Spinal cord (tissue), 10 donors: ENCODE data around the gene ERMN. TPM values are rescaled to one million over a fixed set of nuclear protein-coding genes. Genes with fewer than 3 reads are reported as not detected.

Source experiments
- DNase-seq, 6 donors: peaks; one replicate each; pipeline versions ENCODE4 v3.0.0 to v3.0.0-alpha.2; 2013 to 2015; ENCODE audit warnings: low spot score in 6 of 6, low read depth in 4 of 6
- H3K27ac ChIP-seq: one replicate; pipeline ENCODE4 v1.5.1; 2013; ENCODE audit warnings: low read depth, low read length, control low read depth
- H3K27me3 ChIP-seq: one replicate; pipeline ENCODE4 v1.6.1; 2013; ENCODE audit warnings: low read length; ENCODE audit not compliant: control insufficient read depth, insufficient read depth
- H3K36me3 ChIP-seq: one replicate; pipeline ENCODE4 v1.6.1; 2013; ENCODE audit warnings: low read length; ENCODE audit not compliant: control insufficient read depth, insufficient read depth
- H3K4me1 ChIP-seq: one replicate; pipeline ENCODE4 v1.6.1; 2013; ENCODE audit warnings: low read length; ENCODE audit not compliant: control insufficient read depth, insufficient read depth
- H3K4me3 ChIP-seq: one replicate; pipeline ENCODE4 v1.5.1; 2013; ENCODE audit warnings: low read depth, low read length, control low read depth
- H3K9me3 ChIP-seq: one replicate; pipeline ENCODE4 v1.6.1; 2013; ENCODE audit warnings: low read length; ENCODE audit not compliant: control insufficient read depth, insufficient read depth
- WGBS: methylation state at CpG from one replicate; pipeline ENCODE4 v1.1.5; 2013; ENCODE audit warnings: missing lambda C conversion rate; ENCODE audit not compliant: insufficient coverage; 5-methylcytosine and 5-hydroxymethylcytosine counted together
- polyA plus RNA-seq, 2 donors: library from polyadenylated mRNA; unstranded; fragments of 120-200 nt; gene quantifications; one replicate each; pipeline ENCODE4 v1.2.1, GENCODE V29; 2013; ENCODE audit not compliant: insufficient read length in 2 of 2
- total RNA-seq, 2 donors: library from RNA; depleted of rRNA in 1 of 2; stranded (reverse); fragments of 120-200 nt in 1 of 2; fragments of >200 nt in 1 of 2; gene quantifications; one replicate each; pipeline versions ENCODE4 v1.2.3 to v1.2.4, GENCODE V29; 2013 to 2014
- donor health status: healthy.

The ERMN gene
- total and polyA plus RNA-seq, 4 donors: 30.0 to 113 (median 40.4) TPM

DNA sequence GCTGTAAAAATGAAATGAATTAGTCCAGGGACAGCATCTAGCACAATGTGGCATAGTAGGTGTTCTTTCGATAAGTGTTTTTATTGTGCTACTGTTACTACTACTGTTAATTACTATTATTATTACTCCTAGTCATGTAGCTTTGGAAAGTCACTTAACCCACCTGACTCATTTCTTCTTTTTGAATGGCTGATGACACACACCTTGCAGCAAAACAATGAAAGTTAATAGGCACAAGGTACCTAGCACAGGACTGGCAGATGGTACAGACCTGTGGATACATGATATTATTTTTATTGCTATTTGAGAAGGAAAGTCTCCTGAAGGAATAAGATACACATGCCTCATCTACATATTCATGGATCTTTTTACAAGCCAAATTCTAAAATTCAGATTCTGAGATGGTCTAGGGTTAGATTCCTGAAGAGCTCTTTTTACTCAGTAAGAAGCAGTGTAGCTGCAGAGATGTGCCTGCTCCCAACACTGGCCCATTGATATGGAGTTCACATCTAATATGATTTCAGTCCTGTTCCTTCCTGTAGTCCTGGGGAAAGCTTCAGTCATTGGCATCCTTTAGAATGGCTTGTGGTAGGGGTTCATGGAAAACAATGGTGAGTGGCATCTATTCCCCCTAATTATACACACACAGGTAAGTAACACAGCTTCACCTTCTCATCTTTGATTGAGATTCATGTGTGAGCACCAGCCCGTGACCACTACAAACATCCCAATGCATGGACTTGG lies 7.9 kb upstream of the ERMN start:
- no peaks in the 10 kb centered on the region for H3K4me1 ChIP-seq
- no peak for DNase-seq
- no peak overlapping the region for H3K4me3 ChIP-seq
- WGBS: no CpG with 5 or more reads among the region's 2 CpGs
- no peak overlapping the region for H3K27ac ChIP-seq
- H3K27me3 ChIP-seq: no peaks in the 10 kb centered on the region
- H3K36me3 ChIP-seq: no peaks in the 10 kb centered on the region
- no peaks in the 10 kb centered on the region for H3K9me3 ChIP-seq

DNA sequence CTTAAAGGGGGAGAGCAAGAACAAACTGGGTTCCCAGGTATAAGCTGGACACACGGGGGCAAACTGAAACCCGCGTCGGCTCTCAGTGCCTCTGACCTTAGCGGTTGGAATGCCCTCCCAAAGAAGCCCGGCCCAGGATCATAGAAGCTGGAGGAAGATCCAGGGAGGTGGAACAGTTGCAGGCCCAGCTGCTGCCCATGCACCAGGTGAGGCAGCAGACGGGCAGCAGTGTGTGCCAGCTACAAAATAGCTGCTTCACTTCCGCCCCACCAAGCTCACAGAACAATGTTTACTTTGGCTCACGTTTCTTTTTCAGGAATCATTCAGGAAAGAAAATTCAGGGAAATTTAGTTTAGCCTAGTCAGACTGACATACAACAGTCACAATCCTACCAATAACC lies 3.9 kb upstream of the ERMN start:
- H3K27me3 ChIP-seq: no peaks in the 10 kb centered on the region
- H3K4me3 ChIP-seq: no peak overlapping the region
- no peaks in the 10 kb centered on the region for H3K36me3 ChIP-seq
- DNase-seq: peak in 1 of 6 donors; percentile 21
- H3K4me1 ChIP-seq: no peaks in the 10 kb centered on the region
- H3K27ac ChIP-seq: no peak overlapping the region
- 80% methylated on average over 9 of the region's 9 CpGs for WGBS
- no peaks in the 10 kb centered on the region for H3K9me3 ChIP-seq

DNA sequence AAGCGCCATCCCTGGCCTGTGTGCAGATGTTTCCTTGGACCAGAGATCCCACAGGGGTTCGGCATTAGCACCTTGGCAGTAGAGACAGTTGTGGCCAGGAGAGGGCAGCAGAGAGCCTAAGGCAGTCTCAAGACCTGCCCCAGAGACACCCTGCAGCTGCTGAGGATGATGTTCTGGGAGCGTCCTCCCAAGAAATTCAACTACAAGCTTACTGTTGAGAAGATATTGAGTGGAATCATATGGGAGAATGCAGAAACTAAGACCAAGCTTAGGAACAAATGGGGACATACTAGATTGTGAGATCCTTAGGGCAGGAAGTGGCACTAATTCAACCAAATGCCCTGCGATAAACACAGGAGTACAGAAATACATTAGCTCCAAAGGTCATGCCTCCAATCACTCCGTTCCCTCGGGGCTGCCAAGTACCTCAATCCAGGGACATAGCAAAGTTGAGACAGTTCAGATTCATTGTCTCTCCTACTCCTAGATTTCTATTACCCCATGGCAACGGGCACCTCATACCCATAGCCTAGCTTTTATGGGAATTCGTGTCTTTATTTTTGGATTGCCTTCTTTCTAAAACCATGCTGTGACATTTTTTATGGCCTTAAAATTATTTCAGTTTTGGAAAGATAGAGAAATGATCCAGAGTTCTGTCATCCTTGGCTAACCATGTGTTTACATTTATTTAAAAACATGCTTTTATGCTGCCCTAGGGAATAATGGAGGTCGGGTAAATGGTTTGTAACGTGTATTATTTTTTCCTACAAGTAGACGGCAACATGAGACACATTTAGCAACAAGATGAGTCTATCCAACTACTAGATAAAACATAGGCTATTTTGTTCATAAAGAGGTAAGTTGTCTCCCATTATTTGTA lies 2.2 kb upstream of the ERMN start:
- no peaks in the 10 kb centered on the region for H3K9me3 ChIP-seq
- no peaks in the 10 kb centered on the region for H3K36me3 ChIP-seq
- DNase-seq: peak in 2 of 6 donors; percentile 33 to 59
- no peak overlapping the region for H3K4me3 ChIP-seq
- no peaks in the 10 kb centered on the region for H3K27me3 ChIP-seq
- WGBS: 51% methylated on average over 5 of the region's 11 CpGs
- no peaks in the 10 kb centered on the region for H3K4me1 ChIP-seq
- no peak overlapping the region for H3K27ac ChIP-seq

DNA sequence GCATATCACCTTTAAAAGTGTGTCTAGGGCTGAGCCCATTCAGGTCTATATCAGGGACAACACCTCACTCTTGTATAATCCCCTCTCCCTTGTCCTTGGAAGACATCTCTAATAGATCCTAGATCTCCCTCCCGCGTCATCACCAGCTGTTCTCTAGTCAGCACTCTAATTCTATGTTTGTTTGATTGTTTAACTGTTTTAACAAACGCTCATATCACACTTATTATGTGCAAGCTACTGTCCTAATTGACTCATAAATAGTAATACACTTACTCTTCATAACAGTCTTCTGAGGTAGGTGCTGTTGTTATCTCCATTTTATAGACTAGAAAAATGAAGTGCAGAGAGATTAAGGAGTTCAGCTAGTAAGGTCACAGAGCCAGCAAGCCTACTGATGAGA lies 1.6 kb upstream of the ERMN start:
- Histone ChIP-seq H3K9me3 (no peaks in the 10 kb centered on the region), H3K27me3 (no peaks in the 10 kb centered on the region), H3K27ac (no peak overlapping the region), H3K4me1 (no peaks in the 10 kb centered on the region), H3K4me3 (no peak overlapping the region), H3K36me3 (no peaks in the 10 kb centered on the region)
- DNase-seq: no peak
- WGBS: no CpG with 5 or more reads among the region's 3 CpGs

DNA sequence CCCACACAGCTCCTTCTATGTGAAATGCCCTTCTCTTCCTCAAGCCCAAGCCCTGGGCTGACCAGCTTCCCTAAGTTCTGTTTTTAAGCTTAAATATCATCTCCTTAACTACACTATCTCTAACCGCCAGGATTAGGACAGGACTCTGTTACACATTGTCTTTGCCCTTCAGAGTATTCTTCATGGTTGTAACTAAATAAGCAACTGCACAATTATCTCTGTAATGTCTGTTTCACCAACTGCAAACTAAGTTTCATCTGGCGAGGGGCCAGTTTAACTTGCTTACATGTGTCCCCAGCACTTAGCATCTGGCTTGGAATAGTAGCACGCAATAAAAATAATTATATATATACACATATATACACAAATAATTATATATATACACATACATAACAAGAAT lies 1.1 kb upstream of the ERMN start:
- no peak overlapping the region for H3K27ac ChIP-seq

DNA sequence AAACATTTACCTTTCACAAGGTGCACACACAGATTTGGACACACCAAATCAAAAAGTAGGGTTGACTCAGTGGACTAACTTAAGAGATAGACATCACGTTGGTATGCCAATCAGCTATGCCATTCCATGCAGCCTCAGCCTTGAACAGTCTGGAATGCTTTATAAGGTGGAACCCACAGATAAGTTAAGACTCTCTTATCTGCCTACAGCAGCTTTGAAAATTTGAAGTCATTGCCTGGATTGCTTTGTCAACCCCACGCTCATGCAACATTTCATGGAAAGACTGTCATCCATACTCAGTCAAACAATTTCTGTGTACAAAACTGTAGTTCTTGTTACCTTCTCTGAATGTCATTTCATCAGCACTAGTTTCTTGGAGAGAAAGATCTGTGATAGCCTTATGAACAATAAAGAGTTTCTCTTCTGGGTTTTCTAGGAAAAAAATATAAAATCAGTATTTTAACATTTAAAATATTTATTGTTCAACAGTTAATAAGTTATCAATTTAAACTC lies 1.2 kb downstream of the ERMN start:
- WGBS: 84% methylated on average over 2 of the region's 2 CpGs
- no peak overlapping the region for H3K27ac ChIP-seq
- H3K36me3 ChIP-seq: no peaks in the 10 kb centered on the region
- no peaks in the 10 kb centered on the region for H3K4me1 ChIP-seq
- H3K27me3 ChIP-seq: no peaks in the 10 kb centered on the region
- DNase-seq: no peak
- no peaks in the 10 kb centered on the region for H3K9me3 ChIP-seq
- H3K4me3 ChIP-seq: no peak overlapping the region

More for the DNA sequence above, 1.1 kb upstream of the ERMN start:
- no peaks in the 10 kb centered on the region for H3K36me3 ChIP-seq
- H3K27me3 ChIP-seq: no peaks in the 10 kb centered on the region
- no peaks in the 10 kb centered on the region for H3K9me3 ChIP-seq
- no peak overlapping the region for H3K4me3 ChIP-seq
- DNase-seq: no peak
- WGBS: 100% methylated on average over 1 of the region's 3 CpGs
- H3K4me1 ChIP-seq: no peaks in the 10 kb centered on the region

DNA sequence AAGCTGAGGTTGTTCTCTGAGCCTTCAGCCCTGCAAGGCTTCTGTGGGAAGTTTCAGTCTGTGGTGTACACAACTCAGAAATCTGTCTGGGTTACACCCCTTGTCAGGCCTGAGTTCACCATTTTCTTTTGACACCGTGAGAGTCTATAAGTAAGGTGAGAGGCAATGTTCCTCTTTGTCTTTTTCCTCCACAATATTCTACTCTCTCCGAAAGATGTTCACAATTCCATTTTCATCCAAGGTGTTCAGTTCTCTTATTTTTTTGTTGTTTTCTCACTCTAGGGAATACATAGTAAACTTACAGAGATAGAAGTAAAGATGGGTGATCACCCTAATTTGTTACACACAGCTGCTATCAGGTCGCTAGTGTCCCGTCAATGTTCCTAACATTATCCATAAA lies 3.2 kb downstream of the ERMN start:
- Histone ChIP-seq H3K27ac (no peak overlapping the region), H3K36me3 (no peaks in the 10 kb centered on the region), H3K27me3 (no peaks in the 10 kb centered on the region), H3K4me3 (no peak overlapping the region), H3K4me1 (no peaks in the 10 kb centered on the region), H3K9me3 (no peaks in the 10 kb centered on the region)
- no CpG with 5 or more reads among the region's 4 CpGs for WGBS
- DNase-seq: no peak

DNA sequence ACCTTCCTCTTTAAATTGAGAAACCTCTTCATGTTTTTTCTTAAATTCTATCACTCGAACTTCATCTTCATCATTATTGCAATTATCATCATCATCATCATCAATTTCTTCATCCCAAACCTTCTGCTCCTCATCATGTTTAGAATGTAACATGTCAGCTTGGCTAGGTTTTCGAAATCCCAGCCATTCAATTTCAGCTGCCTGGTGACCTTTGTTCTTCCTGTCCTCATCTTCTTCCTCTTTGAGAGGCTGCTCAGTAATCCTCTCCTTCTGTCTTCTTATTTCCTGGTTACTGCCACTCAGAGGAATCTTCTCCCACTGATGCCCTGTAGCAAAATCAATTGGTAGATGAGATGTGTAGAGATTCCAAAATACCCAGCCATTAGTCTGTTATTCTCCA lies 4.2 kb downstream of the ERMN start:
- Histone ChIP-seq H3K27ac (no peak overlapping the region), H3K27me3 (no peaks in the 10 kb centered on the region), H3K4me3 (no peak overlapping the region), H3K36me3 (no peaks in the 10 kb centered on the region), H3K9me3 (no peaks in the 10 kb centered on the region), H3K4me1 (no peaks in the 10 kb centered on the region)
- no peak for DNase-seq
- 83% methylated on average over 2 of the region's 2 CpGs for WGBS

DNA sequence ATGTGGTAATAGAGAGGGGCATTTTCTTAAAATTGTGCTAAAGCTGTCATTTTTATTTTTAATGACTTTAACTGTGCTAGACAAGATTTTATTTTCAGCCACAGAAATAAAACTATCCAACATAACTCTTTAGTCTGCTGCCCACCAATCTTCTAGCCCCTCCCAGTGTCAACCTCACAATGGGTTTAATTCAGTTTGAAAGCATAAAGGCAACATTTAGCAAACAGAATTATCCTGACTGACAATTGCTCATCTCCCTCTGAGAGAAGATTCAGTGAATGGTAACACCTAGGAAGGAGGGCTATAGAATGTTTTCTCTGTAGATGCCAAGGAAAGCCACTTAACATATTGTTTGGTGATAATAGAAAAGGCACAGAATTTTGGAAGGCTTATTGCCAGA lies 5.2 kb downstream of the ERMN start:
- Histone ChIP-seq H3K27me3 (no peaks in the 10 kb centered on the region), H3K36me3 (no peaks in the 10 kb centered on the region), H3K4me3 (no peak overlapping the region), H3K27ac (no peak overlapping the region), H3K4me1 (no peaks in the 10 kb centered on the region), H3K9me3 (no peaks in the 10 kb centered on the region)
- DNase-seq: no peak
